Activated CD4-positive, alpha-beta T cell treated with anti-CD3 and anti-CD28 coated beads, Interleukin-10, Interleukin-2, amounts not matched to agents 100 ng/mL and 50 ng/mL, durations not matched to agents 16 hours and 8 hours (primary cell): ENCODE measurements around the gene TBC1D12.
A peak's percentile ranks its signal among the peaks of the same experiment; 100 is the strongest.
"Not testable (repeated sequence)": the region's sequence is repeated elsewhere in the genome, so short reads cannot be mapped to it uniquely, and the experiment has no call there.

ENCODE experiments used
- DNase-seq: peaks from one replicate; pipeline ENCODE4 v3.0.0-alpha.2; 2020

Gene TBC1D12

DNA sequence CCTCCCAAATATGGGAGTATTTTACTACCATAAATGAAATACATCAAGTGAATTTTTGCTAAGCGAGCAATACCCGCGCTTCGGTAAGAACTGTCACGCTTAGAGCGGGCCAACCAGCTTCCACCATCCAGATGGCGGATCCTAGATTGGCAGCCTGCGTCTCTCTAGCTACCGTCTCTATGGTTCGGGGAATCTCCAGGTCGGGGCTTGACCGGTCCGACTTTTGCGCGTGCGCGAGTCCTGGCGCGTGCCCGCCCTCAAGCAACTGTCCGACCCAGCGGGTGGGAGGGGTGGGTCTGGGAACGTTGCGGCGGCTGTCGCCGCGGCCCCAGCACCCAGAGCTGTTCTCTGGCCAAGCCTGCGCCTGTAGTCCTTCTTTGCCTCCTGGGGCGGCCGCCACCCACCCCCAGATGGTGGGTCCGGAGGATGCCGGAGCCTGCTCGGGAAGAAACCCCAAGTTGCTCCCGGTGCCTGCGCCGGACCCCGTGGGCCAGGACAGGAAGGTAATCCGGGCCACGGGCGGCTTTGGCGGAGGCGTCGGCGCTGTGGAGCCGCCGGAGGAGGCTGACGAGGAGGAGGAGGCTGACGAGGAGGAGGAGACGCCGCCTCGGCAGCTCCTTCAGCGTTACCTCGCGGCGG, at the start of gene TBC1D12:
TSS of gene TBC1D12 (plus strand) at position 338 of the 639 bp plus-strand sequence. CDS start at position 411, 73 bp downstream.
- DNase-seq = peak; percentile 68

GRCh38 chr10:94353336-94353735, 49.0 kb upstream of the TBC1D12 start:
- no peak for DNase-seq

- no peak for DNase-seq
These were observed 46.5 kb upstream of the TBC1D12 start for GRCh38 chr10:94355841-94356240.

DNA sequence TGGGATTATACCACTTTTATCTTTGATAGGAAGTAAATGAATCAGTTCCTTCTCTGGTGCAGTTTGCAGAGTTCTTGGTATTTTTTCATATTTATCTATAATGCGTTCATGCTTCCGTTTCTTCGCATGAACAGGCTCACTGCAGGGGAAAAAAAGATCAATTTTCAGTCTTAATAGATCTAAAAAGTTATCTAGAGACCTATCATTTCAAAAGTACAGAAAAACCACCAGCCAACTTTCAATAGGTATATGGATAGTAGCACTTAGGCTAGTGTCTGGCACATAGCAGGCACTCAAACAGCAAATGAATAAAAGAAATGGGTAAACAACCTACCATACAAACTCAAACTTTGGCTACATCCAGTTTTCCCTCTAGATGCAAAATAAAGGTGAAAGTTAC, 45.1 kb upstream of the TBC1D12 start:
- peak; percentile 47 for DNase-seq

DNA sequence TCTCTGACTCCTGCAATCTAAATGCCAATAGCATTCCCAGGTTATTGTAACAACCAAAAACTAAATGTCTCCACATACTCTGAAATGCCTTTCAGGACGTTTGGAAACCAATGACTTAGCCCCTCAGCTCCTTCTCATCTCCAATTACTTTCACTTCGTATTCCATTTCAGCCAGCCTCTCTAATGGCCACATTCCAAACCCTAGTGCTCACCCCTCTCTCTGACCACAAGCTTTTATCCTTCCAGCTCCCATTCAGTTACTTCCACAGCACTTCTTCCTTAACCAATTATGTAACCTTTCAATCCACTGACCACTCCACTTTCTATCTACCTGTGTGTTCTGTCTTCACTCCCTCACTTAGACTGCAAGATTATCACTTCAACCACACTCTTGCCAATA, 43.9 kb upstream of the TBC1D12 start:
- DNase-seq = no peak

DNA sequence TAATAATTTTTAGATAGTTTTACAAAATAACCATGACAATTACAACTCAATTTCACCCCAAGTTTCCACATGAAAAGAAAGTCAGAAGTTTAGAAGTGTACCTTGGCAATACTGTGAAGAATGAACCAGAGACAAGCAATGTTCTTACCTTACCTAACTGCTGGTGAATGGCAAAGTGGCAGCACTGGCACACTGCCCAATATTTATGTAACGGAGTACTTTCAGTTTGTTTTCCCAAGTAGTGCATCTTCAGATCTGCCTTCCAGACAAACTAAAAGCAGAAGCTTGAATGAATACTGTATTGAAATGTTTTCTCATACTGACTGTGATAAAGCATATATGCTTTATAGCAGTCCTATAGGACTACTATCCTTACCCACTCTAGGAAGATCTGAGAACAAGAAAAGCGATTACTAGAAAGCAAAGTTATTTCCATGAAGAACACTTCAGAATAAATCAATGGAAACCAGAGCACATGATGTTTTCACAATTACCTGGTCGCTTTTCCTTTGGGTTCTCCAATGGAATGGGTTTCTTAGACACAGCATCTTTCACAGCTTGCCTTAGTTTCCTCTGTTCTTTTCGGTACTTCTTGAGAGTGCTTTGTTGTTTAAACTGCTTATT, 41.1 kb upstream of the TBC1D12 start:
- peak; percentile 29 for DNase-seq

DNA sequence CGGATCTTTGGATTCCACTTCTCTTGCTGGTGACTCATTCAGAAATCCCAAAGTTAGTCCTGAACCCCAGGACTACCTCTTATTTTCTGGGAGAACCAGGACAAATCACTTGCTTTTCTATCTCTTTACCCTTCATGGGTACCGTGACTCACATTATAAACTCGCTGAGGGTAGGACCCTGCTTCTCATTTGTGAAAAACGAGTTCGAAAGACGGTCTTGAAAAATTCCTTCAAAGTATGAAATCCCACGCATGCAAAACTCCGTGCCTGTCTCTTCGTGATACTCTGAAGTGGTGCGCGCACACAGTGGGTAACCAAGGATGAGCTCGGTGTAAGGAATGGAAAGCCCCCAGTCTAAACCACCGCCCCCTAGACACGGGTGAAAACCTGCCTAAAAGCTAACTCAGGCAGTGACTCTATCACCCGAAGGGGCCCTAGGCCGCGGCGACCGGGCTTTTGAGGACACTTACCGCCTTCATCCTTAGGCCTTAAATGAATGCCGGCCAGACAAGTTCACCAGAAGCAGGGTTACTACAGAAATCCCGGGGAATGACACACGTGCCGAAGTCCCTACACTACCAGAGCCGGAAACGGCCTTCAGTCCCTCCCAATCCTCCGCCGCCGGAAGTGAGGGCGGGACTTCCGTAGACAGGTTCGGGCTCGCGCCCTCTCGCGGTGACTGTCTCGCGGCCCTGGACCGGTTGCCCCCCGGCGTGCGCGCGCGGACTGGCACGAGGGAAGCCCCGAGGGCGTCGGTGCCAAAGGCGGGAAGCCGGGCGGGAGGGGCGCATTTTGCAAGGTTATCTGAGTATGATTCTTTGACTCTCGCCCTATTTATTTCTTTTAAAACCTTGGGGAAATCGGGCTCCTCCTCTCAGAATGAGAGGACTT, 39.7 kb upstream of the TBC1D12 start, which contains the start of gene NOC3L:
TSS of gene NOC3L (minus strand) at position 580 of the 891 bp plus-strand sequence. CDS start at position 479, 101 bp downstream.
- peak; percentile 97 for DNase-seq

DNA sequence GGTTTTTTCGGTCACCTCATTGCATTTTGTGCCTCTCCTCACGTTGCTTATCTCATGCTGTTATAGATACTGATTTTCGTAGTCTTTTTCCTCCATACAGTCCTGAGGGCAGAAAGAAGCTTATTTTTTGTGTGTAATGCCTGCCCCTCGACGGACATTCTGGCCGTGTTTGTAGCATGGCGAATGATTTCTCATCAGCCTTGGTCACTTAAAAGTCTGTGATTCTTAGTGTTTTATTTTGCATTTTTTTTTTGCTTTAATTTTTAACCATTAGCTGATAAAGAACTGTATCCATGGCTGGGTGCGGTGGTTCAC, 39.1 kb upstream of the TBC1D12 start:
- DNase-seq = no peak

- no peak for DNase-seq
These were observed 37.9 kb upstream of the TBC1D12 start for GRCh38 chr10:94364482-94364881.

GRCh38 chr10:94366382-94366781, 36.0 kb upstream of the TBC1D12 start:
- DNase-seq = no peak

- DNase-seq = no peak
These were observed 31.8 kb upstream of the TBC1D12 start for GRCh38 chr10:94370501-94370900.

GRCh38 chr10:94375374-94375773, 27.0 kb upstream of the TBC1D12 start:
- DNase-seq = no peak

- DNase-seq = no peak
These were observed 25.5 kb upstream of the TBC1D12 start for GRCh38 chr10:94376865-94377264.

DNA sequence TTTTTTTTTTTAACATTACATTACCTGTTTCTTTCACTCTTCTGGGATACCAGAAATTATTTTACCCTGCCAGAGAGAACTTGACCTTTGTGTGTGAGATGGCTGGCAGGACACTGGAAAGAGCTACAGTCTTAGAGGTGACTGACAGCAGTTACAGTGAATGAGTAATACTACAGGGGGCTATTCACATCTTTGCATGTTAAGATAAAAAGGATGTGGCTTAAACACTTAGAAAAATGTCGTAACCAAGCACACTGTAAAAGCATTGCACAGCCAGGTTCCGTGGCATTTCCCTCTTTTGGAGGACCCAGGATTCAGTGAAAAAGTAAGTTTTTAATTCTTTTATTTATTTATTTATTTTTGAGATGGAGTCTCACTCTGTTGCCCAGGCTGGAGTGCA, 18.8 kb upstream of the TBC1D12 start:
- no peak for DNase-seq

GRCh38 chr10:94385733-94386132, 16.6 kb upstream of the TBC1D12 start:
- not testable (repeated sequence) for DNase-seq

- not testable (repeated sequence) for DNase-seq
These were observed 10.2 kb upstream of the TBC1D12 start for GRCh38 chr10:94392117-94392516.

DNA sequence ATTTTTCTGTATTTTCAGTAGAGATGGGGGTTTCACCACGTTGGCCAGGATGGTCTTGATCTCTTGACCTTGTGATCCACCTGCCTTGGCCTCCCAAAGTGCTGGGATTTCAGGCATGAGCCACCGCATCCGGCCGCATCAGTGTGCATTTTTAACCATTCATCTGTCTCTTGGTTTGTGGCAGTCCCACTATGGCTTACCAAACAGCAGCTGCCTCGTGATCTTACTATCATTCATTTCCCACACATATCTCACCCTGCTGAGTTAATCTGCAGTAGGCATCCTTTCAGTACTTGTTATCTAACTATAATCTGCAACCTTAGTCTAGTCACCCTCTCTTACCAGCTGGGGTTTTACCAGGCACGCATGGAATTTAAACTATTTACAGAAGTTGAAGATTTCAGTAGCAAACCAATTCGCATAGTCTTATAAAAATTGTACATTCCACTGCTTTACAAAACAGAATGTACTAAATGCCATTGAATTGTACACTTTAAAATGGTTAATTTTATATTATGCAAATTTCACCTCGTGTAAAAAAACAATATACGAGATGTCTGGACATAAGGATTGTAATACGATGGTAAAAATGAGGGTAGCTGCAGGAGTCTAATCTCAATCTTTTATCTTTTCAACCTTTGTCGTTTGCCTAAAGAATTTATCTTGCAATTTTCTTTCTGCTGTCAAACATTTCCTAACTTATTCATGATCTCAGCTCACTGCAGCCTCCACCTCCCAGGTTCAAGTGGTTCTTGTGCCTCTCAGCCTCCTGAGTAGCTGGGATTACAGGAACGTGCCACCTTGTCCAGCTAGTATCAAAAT, 4.6 kb upstream of the TBC1D12 start:
- no peak for DNase-seq

DNA sequence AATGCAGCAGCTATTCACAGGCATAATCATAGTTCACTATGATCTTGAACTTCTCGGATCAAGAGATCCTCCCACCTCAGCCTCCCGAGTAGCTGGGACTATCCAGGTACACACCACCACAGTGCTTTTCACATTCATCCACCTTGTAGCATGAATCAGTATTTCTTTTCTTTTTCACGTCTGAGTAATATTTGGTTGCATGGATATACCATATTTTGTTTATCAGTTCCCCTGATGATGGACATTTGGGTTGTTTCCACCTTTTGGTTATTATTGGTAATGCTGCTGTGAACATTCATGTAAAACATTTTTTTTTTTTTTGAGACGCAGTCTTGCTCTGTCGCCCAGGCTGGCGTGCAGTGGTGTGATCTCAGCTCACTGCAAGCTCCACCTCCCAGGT, 3.6 kb upstream of the TBC1D12 start:
- no peak for DNase-seq

DNA sequence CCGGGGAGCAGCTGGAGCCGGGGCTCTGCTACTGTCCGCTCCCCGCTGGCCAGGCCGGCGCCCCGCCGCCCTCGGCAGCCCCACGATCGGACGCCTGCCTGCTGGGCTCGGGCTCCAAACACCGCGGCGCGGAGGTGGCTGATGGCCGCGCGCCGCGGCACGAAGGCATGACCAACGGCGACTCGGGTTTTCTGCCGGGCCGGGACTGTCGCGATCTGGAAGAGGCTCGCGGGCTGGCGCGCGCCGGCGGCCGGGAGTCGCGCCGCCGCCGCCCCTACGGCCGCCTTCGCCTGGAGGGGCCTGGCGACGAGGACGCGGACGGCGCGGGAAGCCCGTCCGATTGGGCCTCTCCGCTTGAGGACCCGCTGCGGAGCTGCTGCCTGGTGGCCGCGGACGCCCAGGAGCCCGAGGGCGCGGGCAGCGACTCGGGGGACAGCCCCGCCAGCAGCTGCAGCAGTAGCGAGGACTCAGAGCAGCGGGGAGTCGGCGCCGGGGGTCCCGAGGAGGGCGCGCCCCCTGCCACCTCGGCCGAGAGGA, 570 bp downstream of the TBC1D12 start:
- no peak for DNase-seq

DNA sequence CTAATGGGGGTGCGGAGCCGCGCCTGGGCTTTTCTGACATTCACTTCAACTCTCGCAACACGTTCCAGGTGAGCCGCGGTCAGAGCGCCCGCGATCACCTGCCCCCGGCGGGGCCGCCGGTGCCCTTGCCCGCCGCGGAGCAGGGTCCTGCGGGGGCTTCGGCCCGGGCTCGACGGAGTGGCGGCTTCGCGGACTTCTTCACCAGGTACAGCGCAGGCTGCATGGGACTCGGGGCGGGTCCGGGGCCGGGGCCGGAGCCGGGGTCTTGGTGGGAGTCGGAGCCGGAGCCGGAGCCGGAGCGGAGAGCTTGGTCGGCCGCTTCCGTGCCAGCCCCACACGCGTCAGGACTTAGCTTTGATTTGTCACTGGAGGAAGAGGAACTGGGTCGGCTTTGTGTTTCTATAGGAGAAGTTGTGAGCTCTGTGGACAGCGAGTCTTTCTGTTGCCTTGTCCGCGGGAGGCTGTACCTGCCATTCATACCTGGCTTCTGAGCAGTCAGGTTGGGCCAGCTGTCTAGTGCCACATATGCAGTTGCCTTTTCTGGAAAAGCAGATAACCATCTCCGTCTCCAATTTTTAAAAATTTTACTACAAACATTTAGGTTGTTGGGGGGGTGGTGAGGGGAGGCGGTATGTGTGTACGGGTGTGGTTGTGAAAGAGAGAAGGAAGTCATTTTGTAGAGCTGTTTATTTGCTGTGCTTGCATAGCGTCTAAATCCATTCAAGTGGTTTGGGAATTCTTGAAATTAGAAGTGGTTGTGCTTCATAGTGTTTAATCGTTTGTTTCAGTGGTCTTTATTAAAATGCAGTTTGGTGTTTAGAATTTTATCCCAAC, 1.3 kb downstream of the TBC1D12 start:
- peak; percentile 28 for DNase-seq

- no peak for DNase-seq
These were observed 3.1 kb downstream of the TBC1D12 start for GRCh38 chr10:94405406-94405805.

GRCh38 chr10:94407668-94408067, 5.3 kb downstream of the TBC1D12 start:
- DNase-seq = no peak
